ENCODE measurements around the gene EIF4E3. TPM values are rescaled to one million over a fixed set of nuclear protein-coding genes. Genes with fewer than 3 reads are reported as not detected.

Gene EIF4E3
- 1.5 and 1.6 TPM in 2 replicates for total RNA-seq

GRCh38 chr3:71725271-71725991 lies at the start of gene EIF4E3:
Gene EIF4E3, minus strand, starts transcription at chr3:71725402. Its CDS starts 35 bp downstream, at chr3:71725367.

GRCh38 chr3:71753701-71754609 lies 28.8 kb upstream of the EIF4E3 start, which contains the start of gene GPR27:
Gene GPR27, plus strand, starts transcription at chr3:71753855. Its CDS starts 195 bp downstream, at chr3:71754050.

Other genes starting within 250 kb of the EIF4E3 start
- gene FOXP1, start 141.7 kb downstream of the EIF4E3 start, total RNA-seq: 21.2 and 27.4 TPM in 2 replicates
- gene GPR27, start 28.5 kb upstream of the EIF4E3 start, total RNA-seq: not detected in 2 replicates
- not detected in 2 replicates for gene PROK2, start 59.7 kb upstream of the EIF4E3 start, total RNA-seq

Data from cardiac atrium fibroblast (primary cell).